ENCODE results near the gene KRT85.

The KRT85 gene

DNA sequence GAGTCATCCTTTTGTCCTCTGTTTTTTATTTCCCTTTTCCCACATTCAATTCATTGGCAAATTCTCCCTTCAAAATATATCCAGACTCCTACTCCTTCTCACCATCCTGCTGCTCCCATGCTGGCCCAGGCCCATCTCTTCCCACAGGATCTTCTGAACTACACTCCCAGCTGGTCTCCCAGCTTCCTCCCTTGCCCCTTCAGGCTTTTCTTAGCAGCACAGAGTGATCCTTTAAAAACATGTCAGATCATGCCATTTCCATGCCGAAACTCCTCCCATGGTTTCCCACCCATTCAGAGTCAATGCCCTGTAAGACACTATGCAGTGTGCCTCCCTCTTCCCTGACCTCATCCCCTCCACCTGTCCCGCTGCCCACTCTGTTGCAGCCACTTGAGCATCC, 20.6 kb upstream of the KRT85 start:
- no peak overlapping the region for H3K4me3 ChIP-seq (ENCODE audit: low read depth, low read length)
- no peak for DNase-seq (ENCODE audit: low read depth)
- TF ChIP-seq, protein P1, sequence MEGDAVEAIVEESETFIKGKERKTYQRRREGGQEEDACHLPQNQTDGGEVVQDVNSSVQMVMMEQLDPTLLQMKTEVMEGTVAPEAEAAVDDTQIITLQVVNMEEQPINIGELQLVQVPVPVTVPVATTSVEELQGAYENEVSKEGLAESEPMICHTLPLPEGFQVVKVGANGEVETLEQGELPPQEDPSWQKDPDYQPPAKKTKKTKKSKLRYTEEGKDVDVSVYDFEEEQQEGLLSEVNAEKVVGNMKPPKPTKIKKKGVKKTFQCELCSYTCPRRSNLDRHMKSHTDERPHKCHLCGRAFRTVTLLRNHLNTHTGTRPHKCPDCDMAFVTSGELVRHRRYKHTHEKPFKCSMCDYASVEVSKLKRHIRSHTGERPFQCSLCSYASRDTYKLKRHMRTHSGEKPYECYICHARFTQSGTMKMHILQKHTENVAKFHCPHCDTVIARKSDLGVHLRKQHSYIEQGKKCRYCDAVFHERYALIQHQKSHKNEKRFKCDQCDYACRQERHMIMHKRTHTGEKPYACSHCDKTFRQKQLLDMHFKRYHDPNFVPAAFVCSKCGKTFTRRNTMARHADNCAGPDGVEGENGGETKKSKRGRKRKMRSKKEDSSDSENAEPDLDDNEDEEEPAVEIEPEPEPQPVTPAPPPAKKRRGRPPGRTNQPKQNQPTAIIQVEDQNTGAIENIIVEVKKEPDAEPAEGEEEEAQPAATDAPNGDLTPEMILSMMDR (conservative IDR thresholded peaks at IDR 0.05; ENCODE audit: low read depth, low read length) = no peak

DNA sequence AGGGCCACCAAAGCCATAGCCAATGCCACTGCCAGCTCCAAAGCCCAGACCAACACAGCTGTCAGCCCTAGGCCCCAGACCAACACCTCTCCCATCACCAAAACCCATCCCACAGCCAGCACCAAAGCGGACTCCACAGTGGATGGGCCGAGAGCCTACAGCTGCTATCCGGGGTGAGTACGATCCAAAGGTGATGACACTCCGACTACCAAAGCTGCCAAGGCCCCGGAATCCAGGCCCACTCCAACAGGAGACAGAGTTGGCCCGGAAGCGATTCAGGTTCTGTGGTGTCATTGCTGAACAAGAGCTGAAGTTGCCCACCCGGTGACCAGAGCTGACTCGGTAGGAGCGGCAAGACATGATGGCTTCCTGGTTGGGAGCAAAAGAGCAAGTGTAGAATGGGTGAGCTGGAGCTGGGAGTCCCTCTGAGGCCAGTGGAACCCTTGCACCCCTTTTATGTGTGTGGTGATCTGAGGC, 18.0 kb upstream of the KRT85 start, which contains the start of gene KRT84:
Gene KRT84, minus strand, starts transcription at position 427 of the 477 bp plus-strand sequence. Its CDS starts 67 bp downstream, at position 360.
- TF ChIP-seq, protein P1 (conservative IDR thresholded peaks at IDR 0.05; ENCODE audit: low read depth, low read length) = no peak
- no peak for DNase-seq (ENCODE audit: low read depth)
- no peak within 1 kb of the TSS for H3K4me3 ChIP-seq (ENCODE audit: low read depth, low read length)

DNA sequence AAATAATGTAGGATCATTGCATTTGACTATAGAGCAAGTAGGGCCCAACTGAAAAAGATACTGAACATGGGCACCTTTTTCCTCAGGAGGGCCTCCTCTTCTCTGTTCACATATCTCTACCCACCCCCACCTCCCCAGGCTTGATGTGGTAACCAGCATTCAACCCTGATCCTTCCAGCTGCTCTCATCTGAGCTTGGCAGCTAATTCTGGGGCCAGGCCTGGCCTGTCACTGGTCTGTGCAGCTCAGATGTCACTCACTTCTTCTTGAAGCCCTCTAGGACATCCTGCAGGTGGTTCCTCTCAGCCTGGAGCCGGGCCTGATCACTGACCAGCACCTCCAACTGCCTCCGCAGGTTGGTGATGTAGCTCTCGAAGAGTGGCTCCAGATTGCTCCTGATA, 16.1 kb upstream of the KRT85 start:
- no peak overlapping the region for H3K4me3 ChIP-seq (ENCODE audit: low read depth, low read length)
- TF ChIP-seq, protein P1 (conservative IDR thresholded peaks at IDR 0.05; ENCODE audit: low read depth, low read length) = no peak
- DNase-seq (ENCODE audit: low read depth) = no peak

DNA sequence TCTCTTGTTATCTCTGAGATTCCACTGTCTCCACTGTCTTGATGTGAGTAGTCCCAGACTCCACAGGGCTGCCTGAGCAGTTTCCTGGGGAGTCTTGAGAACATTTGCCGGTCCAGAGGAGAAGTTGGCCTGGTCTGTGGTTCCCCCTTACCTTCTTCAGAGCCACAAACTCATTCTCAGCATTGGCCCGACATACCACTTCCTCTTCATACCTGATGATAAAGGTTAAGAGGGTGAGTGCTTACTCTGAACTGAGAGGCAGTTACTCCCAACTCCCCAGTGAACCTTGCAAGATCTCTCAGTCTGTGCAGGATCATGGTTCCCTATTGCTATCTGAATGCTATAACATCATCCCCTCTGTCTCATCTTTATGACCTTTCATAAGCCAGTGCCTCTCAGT, 15.6 kb upstream of the KRT85 start:
- TF ChIP-seq, protein P1 (conservative IDR thresholded peaks at IDR 0.05; ENCODE audit: low read depth, low read length) = no peak
- no peak overlapping the region for H3K4me3 ChIP-seq (ENCODE audit: low read depth, low read length)
- no peak for DNase-seq (ENCODE audit: low read depth)

DNA sequence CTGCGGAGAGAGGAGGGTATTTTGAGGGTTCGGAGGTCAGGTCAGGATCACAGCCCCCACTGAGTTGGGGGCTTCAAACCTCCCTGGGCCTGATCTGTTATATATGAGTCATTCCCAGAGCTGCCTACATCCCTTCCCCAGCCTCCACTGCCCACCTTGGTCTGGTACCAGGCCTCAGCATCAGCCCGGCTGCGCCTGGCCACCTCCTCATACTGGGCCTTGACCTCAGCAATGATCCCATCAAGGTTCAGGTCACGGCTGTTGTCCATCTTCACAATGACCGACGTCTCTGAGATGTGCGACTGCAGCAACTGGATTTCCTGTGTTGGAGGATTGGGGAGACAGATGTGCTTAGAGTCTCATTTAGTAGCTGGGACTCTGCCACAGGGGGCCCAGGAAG, 13.9 kb upstream of the KRT85 start:
- TF ChIP-seq, protein P1 (conservative IDR thresholded peaks at IDR 0.05; ENCODE audit: low read depth, low read length) = no peak

GRCh38 chr12:52380271-52380694, 13.0 kb upstream of the KRT85 start:
- no peak overlapping the region for H3K4me3 ChIP-seq (ENCODE audit: low read depth, low read length)
- peak; percentile 65 for DNase-seq (ENCODE audit: low read depth)
- TF ChIP-seq, protein P1 (conservative IDR thresholded peaks at IDR 0.05; ENCODE audit: low read depth, low read length) = peak; percentile 78

More for the DNA sequence above, 13.9 kb upstream of the KRT85 start:
- DNase-seq (ENCODE audit: low read depth) = no peak
- H3K4me3 ChIP-seq (ENCODE audit: low read depth, low read length) = no peak overlapping the region

DNA sequence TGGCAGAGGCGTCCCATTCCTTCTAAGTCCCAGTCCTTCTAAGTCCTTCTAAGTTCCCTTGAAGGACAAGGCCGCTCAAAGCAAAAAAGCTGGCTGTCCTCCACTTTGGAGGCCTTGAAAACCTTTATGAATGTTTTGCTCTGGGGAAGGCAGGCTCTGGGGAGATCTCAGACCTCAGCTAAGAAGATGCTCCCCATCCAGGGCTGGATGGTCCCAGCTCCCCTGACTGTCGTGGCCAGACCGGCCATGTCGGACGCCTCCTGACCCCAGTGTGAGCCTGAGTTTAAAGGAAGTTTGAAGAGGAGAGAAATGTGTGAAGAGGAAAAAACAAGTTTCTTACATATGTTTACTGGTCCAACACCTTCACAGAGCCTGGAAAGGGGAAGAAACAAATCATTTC, 12.3 kb upstream of the KRT85 start:
- no peak overlapping the region for H3K4me3 ChIP-seq (ENCODE audit: low read depth, low read length)
- no peak for DNase-seq (ENCODE audit: low read depth)
- TF ChIP-seq, protein P1 (conservative IDR thresholded peaks at IDR 0.05; ENCODE audit: low read depth, low read length) = no peak

Data from choroid plexus epithelial cell (primary cell).